Tibial artery (tissue), 4 donors: ENCODE measurements around the gene GCLC.
"Not testable (repeated sequence)": the region's sequence is repeated elsewhere in the genome, so short reads cannot be mapped to it uniquely, and the experiment has no call there.

Experiments
- DNase-seq, 2 donors: peaks; one replicate each; pipeline ENCODE4 v3.0.0-alpha.2; 2019
- H3K27ac ChIP-seq, 2 donors: fragments of 200-600 bp; sonication (generic) in 1 of 2; 1 replicate in 1 of 2; 2 replicates in 1 of 2; pipeline ENCODE4 v1.5.1; 2018 to 2019; ENCODE audit warnings: mild to moderate bottlenecking in 1 of 2
- H3K27me3 ChIP-seq, 2 donors: fragments of 200-600 bp; sonication (generic) in 1 of 2; one replicate each; pipeline versions ENCODE4 v1.5.1 to v1.6.0; 2016 to 2019
- H3K36me3 ChIP-seq, 3 donors: fragments of 200-600 bp; sonication (generic) in 2 of 3; one replicate each; pipeline ENCODE4 v1.5.1; 2016 to 2019; ENCODE audit warnings: mild to moderate bottlenecking in 2 of 3
- H3K4me1 ChIP-seq, 4 donors: fragments of 200-600 bp; sonication (generic) in 2 of 4; 1 replicate in 3 of 4; 2 replicates in 1 of 4; pipeline ENCODE4 v1.5.1; 2016 to 2019
- H3K4me3 ChIP-seq, 2 donors: fragments of 200-600 bp; sonication (generic) in 1 of 2; 1 replicate in 1 of 2; 2 replicates in 1 of 2; pipeline ENCODE4 v1.5.1; 2018 to 2019; ENCODE audit warnings: mild to moderate bottlenecking in 2 of 2
- H3K9me3 ChIP-seq, 3 donors: fragments of 200-600 bp; sonication (generic) in 1 of 3; one replicate each; pipeline ENCODE4 v1.5.1; 2016 to 2019
- CTCF ChIP-seq, 2 experiments: fragments of 200-600 bp in 1 of 2; fragments of 450-650 bp in 1 of 2; IDR thresholded peaks; one replicate each; pipeline ENCODE4 v1.5.1; 2017 to 2019; ENCODE audit warnings: antibody characterized with exemption in 2 of 2, mild to moderate bottlenecking in 1 of 2, moderate library complexity in 1 of 2
- intact Hi-C: fragments of 100-400 bp; cut with DNase I; formaldehyde crosslinking; loops from one replicate; pipeline ENCODE4 v1.15.0; 2023; ENCODE audit warnings: low total_unique reads

Gene GCLC

GRCh38 chr6:53581856-53582255 lies 37.0 kb upstream of the GCLC start:
- Histone ChIP-seq H3K4me1 (peaks cover 0 to 10% (median 1%) of the 10 kb centered on the region in 4 donors), H3K36me3 (no peaks in the 10 kb centered on the region), H3K27ac (no peak overlapping the region), H3K27me3 (no peaks in the 10 kb centered on the region), H3K4me3 (no peak overlapping the region), H3K9me3 (no peaks in the 10 kb centered on the region)
- no peak for DNase-seq
- TF ChIP-seq CTCF (IDR thresholded peaks at IDR 0.05): no peak
- intact Hi-C loops: no loop called here

GRCh38 chr6:53581173-53581773 lies 36.4 kb upstream of the GCLC start:
- Histone ChIP-seq H3K36me3 (no peaks in the 10 kb centered on the region), H3K4me1 (peaks cover 0 to 10% (median 1%) of the 10 kb centered on the region in 4 donors), H3K27me3 (no peaks in the 10 kb centered on the region), H3K4me3 (no peak overlapping the region), H3K27ac (no peak overlapping the region), H3K9me3 (no peaks in the 10 kb centered on the region)
- TF ChIP-seq CTCF (IDR thresholded peaks at IDR 0.05): no peak
- no peak for DNase-seq
- intact Hi-C loops: no loop called here

GRCh38 chr6:53579338-53579737 lies 34.4 kb upstream of the GCLC start:
- TF ChIP-seq CTCF (IDR thresholded peaks at IDR 0.05): no peak
- no peak for DNase-seq
- no peak overlapping the region for H3K27ac ChIP-seq
- intact Hi-C loops: no loop called here
- H3K27me3 ChIP-seq: no peaks in the 10 kb centered on the region
- H3K36me3 ChIP-seq: no peaks in the 10 kb centered on the region
- no peaks in the 10 kb centered on the region for H3K9me3 ChIP-seq
- peaks cover 0 to 10% (median 1%) of the 10 kb centered on the region in 4 donors for H3K4me1 ChIP-seq
- no peak overlapping the region for H3K4me3 ChIP-seq

GRCh38 chr6:53578371-53578770 lies 33.5 kb upstream of the GCLC start:
- Histone ChIP-seq H3K4me1 (peaks cover 0 to 10% (median 1%) of the 10 kb centered on the region in 4 donors), H3K27ac (no peak overlapping the region), H3K27me3 (no peaks in the 10 kb centered on the region), H3K36me3 (no peaks in the 10 kb centered on the region), H3K4me3 (no peak overlapping the region), H3K9me3 (no peaks in the 10 kb centered on the region)
- TF ChIP-seq CTCF (IDR thresholded peaks at IDR 0.05): no peak
- DNase-seq: no peak
- intact Hi-C loops: no loop called here

- DNase-seq: no peak
- Histone ChIP-seq H3K36me3 (no peaks in the 10 kb centered on the region), H3K4me1 (no peaks in the 10 kb centered on the region), H3K4me3 (no peak overlapping the region), H3K27me3 (no peaks in the 10 kb centered on the region), H3K27ac (no peak overlapping the region), H3K9me3 (no peaks in the 10 kb centered on the region)
- TF ChIP-seq CTCF (IDR thresholded peaks at IDR 0.05): no peak
- intact Hi-C loops: no loop called here
These were observed 28.4 kb upstream of the GCLC start for GRCh38 chr6:53573299-53573698.

GRCh38 chr6:53572379-53572778 lies 27.5 kb upstream of the GCLC start:
- H3K27me3 ChIP-seq, DNase-seq, H3K4me1 ChIP-seq: not testable (repeated sequence)

More at GRCh38 chr6:53572379-53572778, 27.5 kb upstream of the GCLC start:
- H3K4me3 ChIP-seq, H3K27ac ChIP-seq, H3K9me3 ChIP-seq, H3K36me3 ChIP-seq, intact Hi-C loops: not testable (repeated sequence)
